ENCODE results near the gene SUPT3H.
"Not testable (repeated sequence)": the region's sequence is repeated elsewhere in the genome, so short reads cannot be mapped to it uniquely, and the experiment has no call there.

The SUPT3H gene

GRCh38 chr6:45185403-45186251, 192.1 kb downstream of the SUPT3H start:
- no peak for TF ChIP-seq CTCF (conservative IDR thresholded peaks at IDR 0.05; ENCODE audit: low read depth, low read length)
- no peak overlapping the region for H3K4me3 ChIP-seq (ENCODE audit: low read depth, low read length)
- peak; percentile 38 for DNase-seq (ENCODE audit: low read depth)

DNA sequence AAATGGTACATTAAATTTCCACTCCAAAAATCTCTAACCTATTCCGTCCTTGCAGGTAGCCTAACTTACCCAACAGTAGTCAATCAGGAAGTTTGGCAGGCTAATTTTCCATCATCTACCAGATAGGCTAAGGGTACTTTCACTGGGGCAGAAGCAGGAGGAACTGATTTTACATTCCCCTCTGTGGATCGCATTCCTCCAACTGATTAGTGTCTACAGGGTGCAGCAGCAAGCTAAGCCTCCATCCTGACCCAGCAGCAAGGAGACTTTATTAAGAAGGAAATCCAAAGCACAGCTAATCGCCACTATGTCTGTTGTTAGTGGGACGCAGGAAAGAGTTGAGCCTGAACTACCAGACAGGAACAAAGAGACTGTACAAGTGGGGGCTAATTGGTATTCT, 192.8 kb downstream of the SUPT3H start:
- no peak overlapping the region for H3K4me3 ChIP-seq (ENCODE audit: low read depth, low read length)
- no peak for DNase-seq (ENCODE audit: low read depth)
- TF ChIP-seq CTCF (conservative IDR thresholded peaks at IDR 0.05; ENCODE audit: low read depth, low read length): no peak

GRCh38 chr6:45184040-45184439, 193.7 kb downstream of the SUPT3H start:
- no peak for TF ChIP-seq CTCF (conservative IDR thresholded peaks at IDR 0.05; ENCODE audit: low read depth, low read length)
- DNase-seq (ENCODE audit: low read depth): no peak
- H3K4me3 ChIP-seq (ENCODE audit: low read depth, low read length): no peak overlapping the region

DNA sequence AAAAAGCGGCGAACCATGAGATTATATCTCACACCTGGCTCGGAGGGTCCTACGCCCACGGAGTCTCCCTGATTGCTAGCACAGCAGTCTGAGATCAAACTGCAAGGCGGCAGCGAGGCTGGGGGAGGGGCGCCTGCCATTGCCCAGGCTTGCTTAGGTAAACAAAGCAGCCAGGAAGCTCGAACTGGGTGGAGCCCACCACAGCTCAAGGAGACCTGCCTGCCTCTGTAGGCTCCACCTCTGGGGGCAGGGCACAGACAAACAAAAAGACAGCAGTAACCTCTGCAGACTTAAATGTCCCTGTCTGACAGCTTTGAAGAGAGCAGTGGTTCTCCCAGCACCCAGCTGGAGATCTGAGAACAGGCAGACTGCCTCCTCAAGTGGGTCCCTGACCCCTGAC, 201.4 kb downstream of the SUPT3H start:
- DNase-seq (ENCODE audit: low read depth); H3K4me3 ChIP-seq (ENCODE audit: low read depth, low read length): not testable (repeated sequence)

- TF ChIP-seq CTCF (conservative IDR thresholded peaks at IDR 0.05; ENCODE audit: low read depth, low read length): no peak
- DNase-seq (ENCODE audit: low read depth): no peak
- no peak overlapping the region for H3K4me3 ChIP-seq (ENCODE audit: low read depth, low read length)
Observed at GRCh38 chr6:45175272-45175671, 202.5 kb downstream of the SUPT3H start.

- no peak overlapping the region for H3K4me3 ChIP-seq (ENCODE audit: low read depth, low read length)
- TF ChIP-seq CTCF (conservative IDR thresholded peaks at IDR 0.05; ENCODE audit: low read depth, low read length): no peak
- no peak for DNase-seq (ENCODE audit: low read depth)
Observed at GRCh38 chr6:45174045-45174444, 203.7 kb downstream of the SUPT3H start.

- H3K4me3 ChIP-seq (ENCODE audit: low read depth, low read length): no peak overlapping the region
- DNase-seq (ENCODE audit: low read depth): no peak
- TF ChIP-seq CTCF (conservative IDR thresholded peaks at IDR 0.05; ENCODE audit: low read depth, low read length): no peak
Observed at GRCh38 chr6:45171380-45171779, 206.4 kb downstream of the SUPT3H start.
